ENCODE results near the gene TSPAN12.

- TF ChIP-seq, protein P1, sequence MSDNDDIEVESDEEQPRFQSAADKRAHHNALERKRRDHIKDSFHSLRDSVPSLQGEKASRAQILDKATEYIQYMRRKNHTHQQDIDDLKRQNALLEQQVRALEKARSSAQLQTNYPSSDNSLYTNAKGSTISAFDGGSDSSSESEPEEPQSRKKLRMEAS (IDR thresholded peaks at IDR 0.05), result no peak
- TF ChIP-seq CTCF (IDR thresholded peaks at IDR 0.05; ENCODE audit: control extremely low read depth in 1 of 3, insufficient read depth in 1 of 3, low read depth in 1 of 3, low read length in 3 of 3), result no peak
- no peak for TF ChIP-seq POLR2A (IDR thresholded peaks at IDR 0.05; ENCODE audit: control extremely low read depth in 1 of 2, low read depth in 2 of 2, low read length in 2 of 2)
Observed at GRCh38 chr7:120837599-120837998, 20.3 kb downstream of the TSPAN12 start.

All from H1 (cell line).